ENCODE results near the gene CTNNA2.

The CTNNA2 gene

DNA sequence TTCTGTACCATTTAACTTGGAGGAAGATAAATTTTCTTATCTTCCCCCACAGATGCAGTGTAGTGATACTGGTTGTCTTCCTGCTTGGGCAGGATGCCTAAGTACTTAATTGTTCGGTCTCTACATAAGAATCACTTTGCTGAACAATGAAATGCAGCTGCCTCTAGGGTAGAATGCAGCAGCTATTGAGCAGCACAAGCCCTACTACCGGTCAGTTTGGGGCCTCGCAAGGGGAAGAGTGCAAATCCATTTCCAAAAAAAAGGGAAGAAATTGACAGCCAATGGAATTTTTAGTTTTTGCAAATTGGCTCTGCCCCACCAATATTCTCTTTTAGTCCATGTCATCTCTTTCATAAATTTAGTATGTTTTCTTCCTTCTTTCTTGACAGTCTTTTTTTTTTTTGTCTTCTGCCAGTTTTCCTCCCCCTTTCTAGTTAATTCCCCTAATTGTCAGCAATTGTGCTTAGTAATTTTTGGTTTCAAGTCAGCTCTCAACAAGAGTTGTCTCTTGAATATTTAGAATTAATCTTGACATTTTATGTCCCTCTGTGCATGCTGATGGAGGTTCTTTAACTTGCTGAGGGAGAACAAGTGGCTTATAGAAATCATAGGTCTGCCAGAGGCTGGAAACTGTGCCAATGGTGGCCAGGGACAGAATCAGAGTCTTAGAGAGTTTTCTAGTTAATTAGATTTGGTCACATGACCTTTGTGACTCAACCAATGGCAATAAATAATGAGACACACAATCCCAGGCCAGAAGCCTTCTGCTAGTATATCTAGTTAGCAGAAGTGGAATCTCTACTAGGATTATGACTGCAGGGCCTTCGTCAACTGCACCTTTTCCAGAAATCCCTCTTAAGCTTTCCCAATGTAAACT lies 270.0 kb downstream of the CTNNA2 start:
- no peak for DNase-seq (ENCODE audit: low read depth in 1 of 2, low spot score in 1 of 2)

DNA sequence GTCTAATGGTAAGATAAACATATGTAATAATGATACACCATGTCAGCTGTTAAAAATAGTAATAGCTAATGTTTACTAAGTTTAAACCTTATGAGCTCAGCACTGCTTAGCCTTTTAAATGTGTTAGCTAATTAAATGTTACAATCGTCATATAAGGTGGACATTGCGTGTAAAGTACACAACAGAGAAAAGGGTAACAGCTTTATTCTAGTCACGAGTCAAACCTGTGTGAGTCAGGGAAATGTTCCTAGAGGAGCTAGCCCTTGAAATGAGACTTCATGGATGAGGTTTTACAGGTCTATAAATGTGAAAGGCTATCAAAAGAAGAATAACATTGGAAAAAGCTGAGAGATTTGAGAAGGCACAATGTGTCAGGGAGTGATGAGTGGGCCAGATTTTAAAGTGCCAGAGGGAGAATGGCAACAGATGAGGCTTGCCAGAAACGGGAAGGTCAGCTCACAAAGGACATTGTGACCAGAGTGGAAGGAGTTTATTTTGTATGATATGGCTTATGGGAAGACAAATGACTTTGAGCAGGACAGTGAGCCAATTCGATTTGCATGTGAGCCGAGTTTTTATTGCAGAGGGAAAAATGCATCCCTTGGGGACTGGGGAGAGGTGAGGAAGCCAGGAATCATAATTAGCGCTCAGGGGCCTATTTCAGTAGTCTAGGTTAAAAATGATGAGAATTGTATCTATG lies 276.3 kb downstream of the CTNNA2 start:
- no peak for DNase-seq (ENCODE audit: low read depth in 1 of 2, low spot score in 1 of 2)

DNA sequence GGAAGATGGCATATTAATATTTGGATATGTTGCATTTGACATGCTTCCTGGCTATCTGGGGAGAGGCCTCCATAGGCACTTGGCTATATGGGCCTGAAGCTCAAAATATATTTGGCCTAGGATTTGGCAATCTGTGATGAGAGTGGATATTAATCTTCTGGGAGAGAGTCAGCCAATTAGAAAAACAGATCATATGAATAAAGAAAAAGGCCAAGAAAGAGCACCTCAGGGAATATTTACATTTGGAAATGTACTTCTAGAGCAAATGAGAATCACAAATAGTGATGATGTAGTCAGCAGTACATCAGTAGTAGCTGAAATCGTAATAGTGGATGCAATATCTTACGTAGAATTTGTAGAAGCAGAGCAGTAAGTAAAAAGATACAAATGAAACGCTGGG lies 277.0 kb downstream of the CTNNA2 start:
- DNase-seq (ENCODE audit: low read depth in 1 of 2, low spot score in 1 of 2) = no peak

DNA sequence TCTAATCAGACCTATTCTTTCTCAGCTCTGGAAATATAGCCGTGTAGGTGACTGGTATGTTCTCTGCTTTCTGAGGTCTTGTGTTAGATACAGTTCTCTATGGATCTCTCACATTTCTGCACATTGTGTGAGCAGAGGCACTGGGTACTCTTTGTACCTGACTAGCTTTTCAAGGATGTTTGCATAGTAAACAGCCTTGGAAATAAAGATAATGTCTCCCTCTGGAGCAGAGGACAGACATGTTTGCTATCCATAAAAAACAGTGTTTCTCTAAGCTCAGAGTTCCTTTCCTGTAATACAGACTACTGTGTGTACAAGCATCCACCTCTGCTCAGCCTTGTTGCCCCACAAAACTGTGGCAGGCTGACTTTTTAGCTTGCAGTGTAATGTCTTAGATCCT lies 279.2 kb downstream of the CTNNA2 start:
- DNase-seq (ENCODE audit: low read depth in 1 of 2, low spot score in 1 of 2) = no peak

DNA sequence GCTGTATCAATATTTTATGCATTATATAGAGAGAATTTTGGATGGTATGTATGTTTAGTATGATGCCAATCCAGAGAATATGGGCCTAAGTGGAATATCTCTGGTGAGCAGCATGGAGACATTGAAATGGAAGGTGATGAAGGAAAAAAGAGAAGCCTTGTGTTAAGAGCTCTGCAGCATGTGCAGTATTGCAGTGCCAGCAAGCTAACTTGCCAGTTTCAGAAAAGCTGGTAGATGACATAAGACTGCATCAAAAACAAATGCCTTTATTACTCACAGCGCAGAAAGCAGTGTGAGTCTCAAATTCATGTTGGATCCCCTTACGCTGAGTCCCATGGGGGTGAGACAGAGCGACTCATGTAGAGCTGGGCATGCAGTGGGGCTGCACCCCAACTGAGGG lies 280.2 kb downstream of the CTNNA2 start:
- no peak for DNase-seq (ENCODE audit: low read depth in 1 of 2, low spot score in 1 of 2)

DNA sequence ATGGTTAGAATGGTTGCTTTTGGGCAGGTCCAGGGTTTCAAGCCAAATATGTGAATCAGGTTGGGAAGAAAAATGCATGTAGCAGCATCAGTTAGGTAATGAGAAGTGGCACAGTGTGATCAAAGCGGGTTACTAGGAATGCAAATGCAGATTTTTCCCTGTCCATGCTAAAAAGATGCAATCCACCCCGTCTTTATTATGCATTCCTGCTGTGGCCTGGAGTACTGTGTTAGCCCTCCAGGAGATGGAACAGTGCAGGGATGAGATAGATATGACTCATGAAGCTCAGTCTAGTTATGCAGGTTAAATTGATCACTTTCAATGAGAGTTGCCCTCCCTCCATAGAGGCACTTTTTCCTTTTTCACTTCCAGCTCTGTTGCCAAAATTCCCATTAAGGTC lies 283.8 kb downstream of the CTNNA2 start:
- DNase-seq (ENCODE audit: low read depth in 1 of 2, low spot score in 1 of 2) = no peak

DNA sequence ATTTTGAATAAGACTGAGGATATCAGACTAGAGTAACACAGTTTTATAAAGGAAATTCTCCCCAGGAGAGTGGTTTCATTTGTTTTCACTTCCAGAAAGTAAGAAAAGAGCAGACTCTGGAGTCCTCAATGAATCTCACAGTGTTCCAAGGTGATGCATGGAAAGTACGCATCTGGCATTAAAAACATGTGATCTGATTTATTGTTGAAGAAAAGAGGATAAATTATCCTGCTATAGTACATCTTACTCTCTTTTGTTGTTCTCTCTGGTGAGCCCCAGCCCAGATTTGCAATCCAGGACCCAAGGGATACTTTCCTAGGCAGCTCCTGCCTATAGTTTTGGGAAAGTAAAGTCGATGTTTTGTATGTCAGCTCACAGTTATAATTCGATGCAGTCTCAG lies 285.9 kb downstream of the CTNNA2 start:
- DNase-seq (ENCODE audit: low read depth in 1 of 2, low spot score in 1 of 2) = no peak

DNA sequence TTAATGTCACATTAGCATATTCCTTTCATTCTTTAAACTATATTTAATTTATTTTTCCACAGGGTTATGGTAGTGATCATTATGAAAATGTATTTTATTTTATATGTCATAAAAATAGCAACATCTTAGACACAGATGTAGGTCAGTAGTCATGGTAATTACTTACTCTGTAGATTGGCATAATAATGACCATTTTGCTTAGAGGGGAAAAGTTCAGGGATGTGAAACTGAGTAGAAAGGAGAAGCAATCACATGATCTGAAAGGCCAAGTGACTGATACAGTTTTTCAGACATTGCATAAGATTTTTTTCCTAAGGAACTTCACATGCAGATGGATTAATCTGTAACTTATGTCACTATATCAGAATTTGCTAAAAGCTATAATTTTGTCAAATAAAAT lies 286.9 kb downstream of the CTNNA2 start:
- no peak for DNase-seq (ENCODE audit: low read depth in 1 of 2, low spot score in 1 of 2)

DNA sequence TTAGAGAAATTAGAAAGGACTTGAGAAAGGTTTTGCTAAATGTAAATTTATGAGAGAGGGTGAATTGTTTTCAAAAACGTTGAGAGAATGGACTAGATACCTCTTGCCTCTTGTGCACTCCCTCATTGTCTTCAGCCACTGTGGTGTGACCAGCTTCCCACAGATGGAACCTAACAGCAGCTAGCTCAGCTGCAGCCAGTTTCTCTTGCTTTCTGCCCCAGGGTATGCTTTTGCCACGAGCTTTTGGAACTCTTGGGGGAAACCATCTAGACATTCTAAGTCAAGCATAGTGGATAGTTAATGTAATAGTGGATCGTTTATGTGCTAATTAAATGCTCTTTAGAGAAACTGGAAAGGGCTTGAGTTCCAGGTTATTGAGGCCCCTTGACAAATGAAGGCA lies 288.2 kb downstream of the CTNNA2 start:
- no peak for DNase-seq (ENCODE audit: low read depth in 1 of 2, low spot score in 1 of 2)

DNA sequence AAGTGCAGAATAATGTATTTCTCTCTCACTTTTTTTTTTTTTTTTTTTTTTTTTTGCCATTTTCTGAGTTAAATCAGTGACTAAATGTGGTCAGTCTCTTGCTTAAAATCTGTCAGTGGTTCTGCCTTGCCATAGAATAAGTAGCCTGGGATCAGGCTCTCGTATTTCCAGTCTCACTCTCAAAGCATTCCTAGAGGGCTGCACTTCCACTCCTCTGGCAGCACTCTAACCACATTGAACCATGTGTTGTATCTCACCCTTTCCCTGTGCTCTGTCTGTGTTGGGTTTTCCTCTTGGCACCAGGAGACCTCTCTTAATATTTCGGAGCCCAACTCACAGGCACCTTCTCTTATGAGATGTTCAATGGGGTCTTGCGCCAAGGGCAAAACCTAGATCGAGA lies 304.4 kb downstream of the CTNNA2 start:
- DNase-seq (ENCODE audit: low read depth in 1 of 2, low spot score in 1 of 2) = no peak

DNA sequence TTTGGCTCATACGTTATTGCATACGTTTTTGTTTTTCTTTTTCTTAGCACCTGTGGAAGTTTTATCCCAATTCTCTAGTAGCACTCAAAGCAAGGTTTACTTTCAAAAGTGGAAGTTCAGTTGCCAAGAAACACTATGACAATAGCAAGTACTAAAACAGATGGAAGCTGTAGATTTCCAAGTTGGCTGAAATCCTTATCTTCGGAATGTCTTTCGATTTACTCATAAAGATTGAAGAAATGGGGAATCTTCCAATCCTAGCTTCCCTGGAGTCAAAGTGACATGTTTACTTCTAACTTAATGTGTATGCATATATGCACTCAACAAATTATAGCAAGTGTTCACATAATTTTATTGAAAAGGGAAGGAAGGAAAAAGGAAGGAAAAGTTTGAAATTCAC lies 307.4 kb downstream of the CTNNA2 start:
- DNase-seq (ENCODE audit: low read depth in 1 of 2, low spot score in 1 of 2) = no peak

DNA sequence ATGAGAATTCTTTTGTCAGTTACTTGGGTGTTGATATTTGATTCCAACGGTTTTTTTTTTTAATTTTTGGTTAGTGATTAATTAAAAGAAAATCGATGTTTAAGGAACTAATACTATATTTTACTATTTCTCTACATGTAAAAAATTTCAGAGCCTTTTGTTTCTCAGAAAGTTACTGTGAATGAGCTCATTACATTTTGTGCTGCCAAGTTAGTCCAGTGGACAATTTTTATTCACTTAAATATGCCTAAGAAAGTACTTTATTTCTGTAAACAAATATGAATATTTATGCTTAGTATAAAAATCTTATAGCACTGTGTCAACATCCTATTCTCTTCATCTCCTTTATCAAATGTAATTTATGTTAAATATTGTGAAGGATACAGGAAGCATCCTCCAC lies 309.3 kb downstream of the CTNNA2 start:
- DNase-seq (ENCODE audit: low read depth in 1 of 2, low spot score in 1 of 2) = no peak

DNA sequence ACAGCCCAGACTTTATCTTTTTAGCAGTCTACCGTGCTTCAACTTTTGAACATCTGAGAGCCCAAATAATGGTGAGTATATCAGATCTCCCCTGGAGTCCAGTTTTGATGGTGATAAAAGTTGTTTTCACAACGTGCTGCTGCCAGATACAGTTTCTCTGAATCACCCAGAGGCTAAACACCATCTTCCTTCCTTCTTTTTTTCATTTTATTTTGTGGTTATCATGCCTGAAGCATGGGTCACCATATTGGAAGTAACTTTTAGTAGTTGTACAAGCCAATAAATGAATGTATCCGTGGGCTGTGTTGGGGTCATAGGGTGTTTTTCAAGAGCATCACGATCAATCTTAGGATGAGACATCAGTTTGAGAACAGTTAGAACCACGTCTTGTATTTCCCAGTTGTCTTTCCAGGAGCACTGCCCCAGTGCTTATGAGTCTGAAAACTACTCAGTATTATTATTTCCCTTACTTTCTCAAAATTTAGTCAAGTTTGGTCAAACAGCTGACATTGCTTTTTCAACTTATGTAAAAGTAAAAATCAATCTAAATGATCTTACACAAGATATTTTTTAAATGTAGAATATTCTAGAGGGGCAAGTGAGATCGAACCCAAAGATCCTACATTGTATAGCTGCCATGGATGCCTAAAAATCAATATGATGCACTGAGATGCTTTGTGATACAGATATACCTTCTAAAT lies 311.4 kb downstream of the CTNNA2 start:
- no peak for DNase-seq (ENCODE audit: low read depth in 1 of 2, low spot score in 1 of 2)

DNA sequence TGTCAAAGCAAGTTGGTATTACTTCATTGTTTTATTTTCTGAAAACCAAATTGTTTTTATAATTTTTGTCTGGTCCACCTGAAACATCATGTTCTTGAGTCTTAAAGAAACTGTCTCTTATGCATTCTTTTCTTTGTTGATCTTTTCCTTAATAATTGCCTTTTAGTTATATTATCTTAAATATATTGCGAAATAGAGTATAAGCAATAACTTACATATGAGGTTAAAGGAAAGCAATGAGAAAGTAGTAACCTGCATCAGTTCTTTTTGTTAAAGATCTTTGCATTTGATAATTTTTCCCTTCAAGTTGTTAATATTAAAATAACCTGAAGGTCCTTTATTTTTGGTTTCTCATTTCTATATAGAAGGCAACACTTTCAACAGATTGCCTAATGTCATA lies 315.0 kb downstream of the CTNNA2 start:
- DNase-seq (ENCODE audit: low read depth in 1 of 2, low spot score in 1 of 2) = no peak

DNA sequence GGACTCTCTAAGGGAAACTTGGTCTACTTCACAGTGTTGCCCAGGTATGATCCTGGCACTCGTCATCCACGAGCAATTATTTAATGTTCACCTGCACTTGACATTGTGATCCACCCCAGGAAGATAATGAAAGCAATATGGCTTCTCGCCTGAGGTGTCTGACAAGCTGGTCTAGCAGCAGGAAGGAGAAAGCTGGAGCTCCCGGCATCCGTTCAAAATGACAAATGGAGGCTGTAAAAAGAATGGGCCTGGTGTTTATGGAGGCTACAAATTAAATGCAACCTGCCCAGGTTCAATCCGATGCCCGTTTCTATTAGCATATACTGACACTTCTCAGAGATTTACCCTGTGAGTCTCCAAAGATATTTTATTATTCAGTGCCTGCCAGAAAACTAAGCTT lies 317.6 kb downstream of the CTNNA2 start:
- DNase-seq (ENCODE audit: low read depth in 1 of 2, low spot score in 1 of 2) = no peak

DNA sequence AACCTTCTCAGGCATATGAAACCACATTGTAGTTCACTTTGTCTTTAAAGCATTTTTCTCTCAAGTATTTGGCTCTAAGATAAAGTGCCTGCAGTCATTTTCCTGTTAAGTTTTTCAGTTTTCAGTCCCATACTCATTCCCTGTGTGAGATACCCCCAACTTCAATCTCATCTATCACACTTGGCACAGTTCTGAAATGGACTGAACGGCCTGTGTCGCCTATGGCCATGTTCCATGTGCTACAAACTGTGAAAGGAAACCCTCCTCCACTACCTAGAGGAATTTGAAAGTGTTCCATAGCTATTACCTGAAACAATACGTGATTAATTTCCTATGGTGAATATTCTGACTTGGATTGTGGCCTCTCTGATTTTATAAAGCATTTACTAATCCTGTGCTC lies 319.1 kb downstream of the CTNNA2 start:
- DNase-seq (ENCODE audit: low read depth in 1 of 2, low spot score in 1 of 2) = no peak

DNA sequence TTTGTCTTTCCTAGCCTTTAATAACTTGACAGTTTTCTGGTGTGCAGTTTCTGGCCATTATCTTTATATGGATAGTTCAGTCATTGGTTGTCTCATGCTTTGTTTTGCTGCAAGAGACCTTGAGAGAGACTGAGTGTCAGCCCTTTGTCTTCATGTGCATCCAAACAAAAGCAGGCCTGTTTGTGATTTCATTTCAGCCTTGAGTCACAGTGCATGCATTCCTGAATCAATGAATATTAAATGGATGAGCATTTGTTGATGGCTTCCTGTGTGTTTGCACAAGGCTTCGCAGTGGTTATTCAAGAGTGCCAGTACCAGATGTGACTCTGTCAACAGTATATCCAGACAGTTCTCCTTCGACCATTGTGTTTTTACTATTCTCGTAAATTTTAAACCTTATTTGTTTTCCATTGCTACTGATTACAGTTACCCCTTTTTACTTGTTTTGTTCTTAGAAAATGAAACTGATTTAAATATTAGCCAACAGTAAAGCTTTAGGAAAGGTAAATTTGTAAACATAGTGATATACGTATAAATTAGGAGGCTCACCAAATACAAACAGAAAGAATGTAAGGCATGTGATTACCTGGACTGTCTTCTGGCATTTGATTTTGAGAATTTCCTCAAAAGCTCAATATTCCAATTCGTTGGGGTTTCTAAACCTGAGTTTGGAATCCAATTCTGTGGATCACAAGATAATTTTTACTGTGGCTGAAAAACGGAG lies 319.8 kb downstream of the CTNNA2 start:
- no peak for DNase-seq (ENCODE audit: low read depth in 1 of 2, low spot score in 1 of 2)

DNA sequence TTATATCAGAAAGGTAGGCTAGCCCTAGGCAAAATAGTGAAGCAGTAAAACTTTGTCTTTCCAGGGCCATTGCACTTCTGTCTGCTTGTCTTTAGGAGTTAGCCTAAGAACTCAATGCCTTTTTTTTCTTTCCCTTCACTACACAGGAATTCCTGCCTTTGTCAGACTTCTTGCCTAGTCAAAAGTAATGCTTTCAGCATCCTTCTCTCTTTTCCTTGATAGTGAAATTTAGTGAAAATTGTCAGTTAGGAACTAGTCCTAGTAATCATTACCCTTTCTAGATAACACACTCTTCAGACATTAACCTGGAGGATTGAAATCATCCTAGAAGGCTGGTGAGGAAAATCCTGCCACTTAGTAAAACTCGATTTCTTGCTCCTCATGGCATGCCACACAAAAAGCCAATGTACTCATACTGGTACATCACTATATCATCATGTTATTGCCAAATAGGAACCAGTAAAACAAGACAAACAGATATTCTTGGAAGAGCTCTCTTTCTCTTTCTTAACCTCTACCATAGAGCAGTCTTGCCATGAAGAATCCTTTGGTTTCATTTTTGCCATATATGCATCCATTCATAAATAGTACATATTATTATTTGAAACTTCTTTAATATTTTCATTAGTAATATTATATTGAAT lies 320.5 kb downstream of the CTNNA2 start:
- no peak for DNase-seq (ENCODE audit: low read depth in 1 of 2, low spot score in 1 of 2)

DNA sequence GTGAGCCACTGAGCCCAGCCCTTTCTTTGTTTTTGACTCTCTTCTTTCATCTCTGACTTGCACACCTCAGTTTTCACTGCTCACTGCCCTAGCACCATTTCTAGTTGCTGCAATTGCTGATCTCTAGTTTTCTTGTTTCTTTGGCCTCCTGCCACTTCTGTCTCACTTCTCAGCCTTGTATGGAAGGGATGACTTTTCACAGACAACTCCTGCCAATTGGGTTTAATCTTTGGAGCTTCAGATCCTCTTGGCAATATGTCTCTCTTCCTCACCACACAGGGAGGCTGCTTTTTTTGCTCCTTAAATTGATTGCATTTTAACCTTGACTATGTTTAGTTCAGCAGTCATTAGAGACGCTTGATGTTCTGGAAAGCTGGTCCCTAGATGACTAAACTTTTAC lies 323.1 kb downstream of the CTNNA2 start:
- DNase-seq (ENCODE audit: low read depth in 1 of 2, low spot score in 1 of 2) = no peak

DNA sequence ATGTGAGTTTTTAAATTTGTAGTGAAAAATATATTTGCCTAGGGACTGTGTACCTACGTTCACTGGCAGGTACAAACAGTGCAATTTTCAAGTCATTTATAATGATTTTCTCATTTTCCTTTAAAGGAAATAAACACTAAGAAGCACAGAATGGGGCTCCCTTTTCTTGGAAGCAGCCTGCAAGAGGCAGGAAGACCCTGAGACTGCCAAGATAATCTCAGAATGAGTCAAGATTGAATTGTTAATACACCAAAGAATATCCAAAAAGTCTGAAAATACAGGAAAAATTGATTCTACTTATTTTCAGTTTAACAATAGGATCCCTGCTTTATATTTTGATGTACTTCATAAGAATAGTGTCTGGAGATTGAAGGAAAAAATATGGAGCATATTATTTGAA lies 331.2 kb downstream of the CTNNA2 start:
- no peak for DNase-seq (ENCODE audit: low read depth in 1 of 2, low spot score in 1 of 2)

DNA sequence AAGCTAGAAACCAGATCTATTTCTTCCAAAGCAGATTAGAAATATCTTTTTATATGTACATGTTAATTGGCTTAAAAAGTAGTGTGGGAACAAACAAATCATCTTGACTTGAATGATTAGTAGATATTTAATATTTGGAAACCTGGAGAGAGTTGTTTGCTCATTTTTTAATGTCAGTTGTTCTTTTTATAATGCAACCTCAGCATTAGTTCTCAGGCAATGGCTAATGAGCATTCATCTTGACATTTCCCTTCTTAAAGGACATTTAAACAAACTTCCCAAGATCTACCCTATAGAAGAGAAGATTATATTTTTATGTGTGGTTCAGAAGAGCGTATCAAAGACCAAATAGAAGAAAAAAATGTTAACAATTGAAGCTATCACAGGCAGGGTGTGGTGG lies 334.0 kb downstream of the CTNNA2 start:
- no peak for DNase-seq (ENCODE audit: low read depth in 1 of 2, low spot score in 1 of 2)
